HFFc6 (cell line): ENCODE results near the gene TANGO2. TPM values are rescaled to one million over a fixed set of nuclear protein-coding genes. Genes with fewer than 3 reads are reported as not detected.

Source experiments
- DNase-seq: peaks from one replicate; pipeline ENCODE4 v3.0.0-alpha.2; 2018
- H3K27ac Mint-ChIP-seq: 2 replicates; pipeline ENCODE4 v1.8.0; 2020; ENCODE audit warnings: mild to moderate bottlenecking, mixed read lengths
- H3K27me3 Mint-ChIP-seq: 2 replicates; pipeline ENCODE4 v1.8.0; 2021; ENCODE audit warnings: mild to moderate bottlenecking, moderate library complexity, mixed read lengths; ENCODE audit not compliant: insufficient read depth
- H3K36me3 Mint-ChIP-seq: 2 replicates; pipeline ENCODE4 v1.8.0; 2021; ENCODE audit warnings: low read depth, mixed read lengths
- H3K4me1 Mint-ChIP-seq: 2 replicates; pipeline ENCODE4 v1.8.0; 2020; ENCODE audit warnings: low read depth, mixed read lengths
- H3K4me3 Mint-ChIP-seq: 2 replicates; pipeline ENCODE4 v1.8.0; 2020; ENCODE audit warnings: mild to moderate bottlenecking, moderate library complexity, mixed read lengths
- H3K9me3 Mint-ChIP-seq: 2 replicates; pipeline ENCODE4 v1.8.0; 2020; ENCODE audit warnings: mild to moderate bottlenecking, mixed read lengths
- CTCF ChIP-seq: fragments of 200-600 bp; sonication (generic); IDR thresholded peaks from 2 replicates; pipeline ENCODE4 v1.5.0; 2021; ENCODE audit warnings: antibody characterized with exemption, mild to moderate bottlenecking
- total RNA-seq, 6 experiments: library from RNA; stranded (reverse); fragmentation: NEBNext Ultra II Directional; extraction: Animal tissue kit (Norgen Biotek cat#: 25700); gene quantifications; 2 replicates in 1 of 6; 3 replicates in 5 of 6; pipeline ENCODE4 v1.2.3, GENCODE V29; 2021

TANGO2 gene
- total RNA-seq, 6 experiments from 2014 or later, result 28.5 to 38.0 (median 34.9) TPM

DNA sequence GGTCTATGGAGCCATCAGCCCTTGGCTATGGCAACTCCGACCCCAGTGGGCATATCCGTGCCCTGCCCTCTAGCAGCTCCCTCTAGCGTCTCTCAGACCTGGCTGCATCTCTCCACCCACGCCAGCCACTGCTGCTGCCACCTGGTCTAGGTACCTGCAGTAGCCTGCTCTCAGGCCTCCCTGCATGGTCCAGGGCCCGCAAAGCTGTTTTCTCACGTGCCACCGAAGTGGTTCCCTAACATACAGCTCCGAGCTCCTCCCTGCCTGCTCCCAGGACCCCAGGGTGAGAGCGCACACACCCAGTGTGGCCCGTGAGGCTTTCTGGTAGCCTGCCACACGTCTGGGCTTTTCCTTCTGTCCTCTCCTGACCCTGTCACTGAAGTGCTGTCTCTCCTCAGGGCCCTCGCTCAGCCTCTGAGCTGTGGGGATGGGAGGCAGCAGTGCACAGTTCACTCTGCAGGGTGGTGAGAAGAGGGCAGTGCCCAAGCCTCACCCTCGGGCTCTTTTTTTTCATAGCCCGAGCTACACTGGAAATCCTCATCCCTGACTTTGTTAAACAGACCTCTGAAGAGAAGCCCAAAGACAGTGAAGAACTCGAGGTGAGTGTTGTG is 73.4 kb downstream of the TANGO2 start:
- no peak overlapping the region for H3K4me3 Mint-ChIP-seq
- no peak overlapping the region for H3K27ac Mint-ChIP-seq
- no peak; the same call in 1 of the 2 replicates for TF ChIP-seq CTCF
- peaks cover 16% of the 10 kb centered on the region for H3K4me1 Mint-ChIP-seq
- H3K9me3 Mint-ChIP-seq, result no peaks in the 10 kb centered on the region
- H3K36me3 Mint-ChIP-seq, result peaks cover 73% of the 10 kb centered on the region
- no peaks in the 10 kb centered on the region; the same call in 1 of the 2 replicates for H3K27me3 Mint-ChIP-seq
- DNase-seq, result no peak

- Mint-ChIP-seq H3K27ac (no peak overlapping the region), H3K27me3 (no peaks in the 10 kb centered on the region; the same call in 1 of the 2 replicates), H3K4me1 (peaks cover 4% of the 10 kb centered on the region), H3K9me3 (no peaks in the 10 kb centered on the region), H3K4me3 (no peak overlapping the region), H3K36me3 (peaks cover 73% of the 10 kb centered on the region)
- TF ChIP-seq CTCF, result no peak
- DNase-seq, result no peak
These were observed 74.6 kb downstream of the TANGO2 start for GRCh38 chr22:20095521-20095920.

DNA sequence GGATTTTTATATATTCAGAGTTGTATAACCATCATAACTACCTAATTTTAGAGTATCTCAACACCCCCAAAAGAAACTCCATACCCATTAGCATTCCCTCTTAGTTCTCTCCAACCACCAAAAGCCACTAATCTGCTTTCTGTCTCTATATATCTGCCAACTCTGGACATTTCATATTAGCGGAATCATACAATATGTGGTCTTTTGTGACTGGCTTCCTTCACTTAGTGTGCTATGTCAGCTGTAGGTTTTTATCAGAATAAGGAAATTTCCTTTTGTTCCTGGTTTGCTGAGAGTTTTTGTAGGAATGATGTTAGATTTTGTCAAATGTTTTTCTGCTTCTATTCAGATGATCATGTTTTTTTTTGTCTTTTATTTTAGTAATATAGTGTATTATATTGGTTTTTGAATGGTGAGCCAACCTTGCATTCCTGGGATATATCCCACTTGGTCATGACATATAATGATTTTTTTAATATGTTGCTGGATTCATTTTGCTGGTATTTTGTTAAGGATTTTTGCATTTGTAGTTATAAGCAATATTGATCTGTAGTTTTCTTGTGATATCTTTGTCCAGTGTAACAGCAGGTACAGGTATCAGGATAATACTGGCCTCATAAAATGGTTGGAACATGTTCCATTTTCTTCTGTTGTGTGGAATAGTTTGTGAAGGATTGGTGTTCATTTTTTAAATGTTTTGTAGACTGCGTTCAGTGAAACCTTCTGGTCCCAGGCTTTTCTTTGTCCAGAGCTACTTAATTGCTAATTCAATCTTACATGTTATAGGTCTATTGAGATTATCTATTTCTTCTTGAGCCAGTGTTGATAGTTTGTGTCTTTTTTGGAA is 75.9 kb downstream of the TANGO2 start:
- peaks cover 3% of the 10 kb centered on the region; the same call in 1 of the 2 replicates for H3K27me3 Mint-ChIP-seq
- H3K4me3 Mint-ChIP-seq, result no peak overlapping the region
- DNase-seq, result no peak
- no peaks in the 10 kb centered on the region for H3K4me1 Mint-ChIP-seq
- H3K9me3 Mint-ChIP-seq, result no peaks in the 10 kb centered on the region
- no peak overlapping the region for H3K27ac Mint-ChIP-seq
- TF ChIP-seq CTCF, result no peak
- peaks cover 65% of the 10 kb centered on the region for H3K36me3 Mint-ChIP-seq

DNA sequence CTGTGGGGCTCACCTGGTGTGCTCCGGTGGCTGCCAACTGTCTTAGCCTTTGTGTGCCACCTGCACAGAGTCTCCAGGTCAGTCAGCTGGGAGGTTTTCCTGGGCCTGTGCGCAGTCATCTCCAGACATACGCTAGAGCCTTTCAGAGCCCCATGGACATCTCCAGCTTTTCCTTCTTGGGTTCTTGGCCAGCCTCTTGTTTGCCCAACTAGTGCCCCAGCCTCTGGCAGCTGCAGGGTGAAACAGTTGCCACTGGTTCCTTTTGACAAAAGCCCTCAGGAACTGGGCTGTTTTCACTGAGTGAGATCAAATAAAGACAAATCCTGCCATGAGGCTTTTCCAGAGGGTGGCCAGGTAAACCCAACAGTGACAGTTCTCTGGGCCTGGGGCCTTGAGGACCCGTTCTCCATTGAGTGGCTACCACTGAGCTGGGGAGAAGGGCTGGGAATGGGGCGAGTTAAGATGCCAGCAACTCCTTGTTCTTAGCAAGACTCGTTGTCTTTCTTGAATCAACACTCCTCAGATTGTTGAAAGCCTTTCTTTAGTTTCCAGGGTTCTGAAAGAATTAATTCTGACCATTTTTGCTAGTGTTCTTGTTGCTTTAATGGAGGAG is 78.3 kb downstream of the TANGO2 start:
- H3K9me3 Mint-ChIP-seq, result no peaks in the 10 kb centered on the region
- no peak for DNase-seq
- H3K4me3 Mint-ChIP-seq, result no peak overlapping the region
- TF ChIP-seq CTCF, result no peak
- H3K27me3 Mint-ChIP-seq, result peaks cover 3% of the 10 kb centered on the region; the same call in 1 of the 2 replicates
- H3K4me1 Mint-ChIP-seq, result no peaks in the 10 kb centered on the region
- peaks cover 53% of the 10 kb centered on the region for H3K36me3 Mint-ChIP-seq
- H3K27ac Mint-ChIP-seq, result no peak overlapping the region

- TF ChIP-seq CTCF, result no peak
- Mint-ChIP-seq H3K4me3 (no peak overlapping the region), H3K27ac (no peak overlapping the region), H3K36me3 (peaks cover 37% of the 10 kb centered on the region), H3K4me1 (no peaks in the 10 kb centered on the region), H3K9me3 (no peaks in the 10 kb centered on the region), H3K27me3 (peaks cover 3% of the 10 kb centered on the region; the same call in 1 of the 2 replicates)
- no peak for DNase-seq
These were observed 80.7 kb downstream of the TANGO2 start for GRCh38 chr22:20101638-20102037.
